SKM-1 (cell line): ENCODE measurements around the gene BCL2L1.
"Not testable (repeated sequence)": the region's sequence is repeated elsewhere in the genome, so short reads cannot be mapped to it uniquely, and the experiment has no call there.

ENCODE experiments used
- DNase-seq: peaks from one replicate; lab custom pipeline; 2025; ENCODE audit not compliant: unreplicated experiment; lab: John Stamatoyannopoulos, UW

The BCL2L1 gene

GRCh38 chr20:31677553-31678260 lies 45.0 kb downstream of the BCL2L1 start:
- no peak for DNase-seq

- DNase-seq: no peak
These were observed 46.1 kb downstream of the BCL2L1 start for GRCh38 chr20:31676609-31676989.

- peak; percentile 34 for DNase-seq
These were observed 46.6 kb downstream of the BCL2L1 start for GRCh38 chr20:31675828-31676608.

- peak; percentile 95 for DNase-seq
These were observed 47.5 kb downstream of the BCL2L1 start for GRCh38 chr20:31674895-31675827.

GRCh38 chr20:31673943-31674463 lies 48.7 kb downstream of the BCL2L1 start:
- no peak for DNase-seq

GRCh38 chr20:31673435-31673834 lies 49.2 kb downstream of the BCL2L1 start:
- no peak for DNase-seq

GRCh38 chr20:31671324-31671723 lies 51.3 kb downstream of the BCL2L1 start:
- no peak for DNase-seq

GRCh38 chr20:31670371-31671228 lies 52.1 kb downstream of the BCL2L1 start:
- no peak for DNase-seq

- no peak for DNase-seq
These were observed 52.8 kb downstream of the BCL2L1 start for GRCh38 chr20:31669876-31670275.

- DNase-seq: not testable (repeated sequence)
These were observed 53.7 kb downstream of the BCL2L1 start for GRCh38 chr20:31668944-31669343.

GRCh38 chr20:31667315-31668285 lies 55.1 kb downstream of the BCL2L1 start:
- DNase-seq: no peak

- no peak for DNase-seq
These were observed 56.2 kb downstream of the BCL2L1 start for GRCh38 chr20:31666258-31667042.

- DNase-seq: no peak
These were observed 56.9 kb downstream of the BCL2L1 start for GRCh38 chr20:31665753-31666152.

- no peak for DNase-seq
These were observed 57.8 kb downstream of the BCL2L1 start for GRCh38 chr20:31664696-31665354.

- DNase-seq: no peak
These were observed 58.6 kb downstream of the BCL2L1 start for GRCh38 chr20:31663838-31664695.

GRCh38 chr20:31663524-31663837 lies 59.2 kb downstream of the BCL2L1 start:
- no peak for DNase-seq

- no peak for DNase-seq
These were observed 60.3 kb downstream of the BCL2L1 start for GRCh38 chr20:31662372-31662854.
